A549 (cell line): ENCODE results near the gene YPEL4. TPM values are rescaled to one million over a fixed set of nuclear protein-coding genes. Genes with fewer than 3 reads are reported as not detected.

ENCODE experiments used
- ATAC-seq, 2 experiments: fragments of 200-7000 bp in 1 of 2; fragments of >200 bp in 1 of 2; cut with Nextera tagmentation in 1 of 2; cut with Tn5 transposase in 1 of 2; 3 replicates each; pipeline versions ENCODE4 v1.8.0 to v1.9.1; 2018 to 2020; ENCODE audit warnings: mild to moderate bottlenecking in 1 of 2, moderate library complexity in 1 of 2
- CTCF ChIA-PET: fragments of 300-600 bp; sonication (Branson Sonifier 250); formaldehyde crosslinking; extraction: SDS; loops from one replicate; lab custom pipeline; 2021; ENCODE audit warnings: antibody characterized with exemption, inconsistent platforms; lab: Yijun Ruan, JAX
- POLR2A ChIA-PET: fragments of 350-600 bp; formaldehyde crosslinking; extraction: SDS; loops from one replicate; lab custom pipeline; 2021; ENCODE audit warnings: antibody characterized with exemption, inconsistent platforms; lab: Yijun Ruan, JAX
- DNase-seq, 2 experiments: peaks; one replicate each; pipeline versions ENCODE4 v3.0.0 to v3.0.0-alpha.2; 2011 to 2016; ENCODE audit warnings: low read depth in 1 of 2, low spot score in 1 of 2
- FAIRE-seq: peaks from 2 replicates; lab custom pipeline; 2011; peaks lifted over from hg19 to GRCh38; lab: Jason Lieb, UNC
- H3K27ac ChIP-seq, 2 experiments: fragments of >200 bp; sonication (Bioruptor Twin); formaldehyde crosslinking; 3 replicates each; pipeline ENCODE4 v1.5.1; 2016 to 2017
- H3K4me1 ChIP-seq: fragments of >200 bp; sonication (Bioruptor Twin); formaldehyde crosslinking; 3 replicates; pipeline ENCODE4 v1.6.1; 2016
- H3K4me2 ChIP-seq: fragments of >200 bp; sonication (Bioruptor Twin); formaldehyde crosslinking; 3 replicates; pipeline ENCODE4 v1.6.1; 2016
- H3K4me3 ChIP-seq: fragments of >200 bp; sonication (Bioruptor Twin); formaldehyde crosslinking; 3 replicates; pipeline ENCODE4 v1.5.1; 2016
- H3K9me3 ChIP-seq: fragments of >200 bp; sonication (Bioruptor Twin); formaldehyde crosslinking; 3 replicates; pipeline ENCODE4 v1.6.1; 2016
- BHLHE40 ChIP-seq: IDR thresholded peaks from 2 replicates; pipeline ENCODE4 v1.6.1; 2012; ENCODE audit warnings: low read depth, low read length, inconsistent platforms
- CHD4 ChIP-seq: fragments of 200-600 bp; sonication (generic); IDR thresholded peaks from 2 replicates; pipeline ENCODE4 v1.6.1; 2016; ENCODE audit warnings: antibody characterized with exemption, mild to moderate bottlenecking, borderline replicate concordance
- EHMT2 ChIP-seq: fragments of 200-600 bp; sonication (generic); IDR thresholded peaks from 2 replicates; pipeline ENCODE4 v1.6.1; 2016; ENCODE audit warnings: antibody characterized with exemption, low read depth, mild to moderate bottlenecking, moderate library complexity
- FOSB ChIP-seq: fragments of 250-450 bp; sonication (Bioruptor Pico); IDR thresholded peaks from 2 replicates; pipeline ENCODE4 v1.5.0; 2020; ENCODE audit warnings: mild to moderate bottlenecking, moderate library complexity
- FOXS1 ChIP-seq: fragments of 250-450 bp; sonication (Bioruptor Pico); IDR thresholded peaks from 2 replicates; pipeline ENCODE4 v1.5.0; 2020; ENCODE audit warnings: mild to moderate bottlenecking, moderate library complexity
- HOXA7 ChIP-seq: fragments of 250-450 bp; sonication (Bioruptor Pico); IDR thresholded peaks from 2 replicates; pipeline ENCODE4 v1.5.0; 2020; ENCODE audit warnings: mild to moderate bottlenecking, moderate library complexity
- HOXB13 ChIP-seq: fragments of 250-450 bp; sonication (Bioruptor Pico); IDR thresholded peaks from 2 replicates; pipeline ENCODE4 v1.5.0; 2020; ENCODE audit warnings: low read depth, mild to moderate bottlenecking, moderate library complexity
- HOXB5 ChIP-seq: fragments of 250-450 bp; sonication (Bioruptor Pico); IDR thresholded peaks from 2 replicates; pipeline ENCODE4 v1.5.0; 2020; ENCODE audit warnings: mild to moderate bottlenecking, moderate library complexity
- MYC ChIP-seq: IDR thresholded peaks from 2 replicates; pipeline ENCODE4 v1.6.1; 2012; ENCODE audit warnings: mild to moderate bottlenecking, inconsistent platforms, low read length, improper control_type of control experiment, borderline replicate concordance
- NFE2L2 ChIP-seq: fragments of 150-350 bp; conservative IDR thresholded peaks from 2 replicates; pipeline ENCODE4 v1.6.1; 2014; ENCODE audit warnings: low read length
- NPAS2 ChIP-seq: fragments of 250-450 bp; sonication (Bioruptor Pico); IDR thresholded peaks from 2 replicates; pipeline ENCODE4 v1.8.0; 2022; ENCODE audit warnings: mild to moderate bottlenecking, moderate library complexity, borderline replicate concordance
- POLR2AphosphoS2 ChIP-seq: conservative IDR thresholded peaks from 2 replicates; pipeline ENCODE4 v1.6.1; 2012; ENCODE audit warnings: low read length, improper control_type of control experiment, inconsistent platforms
- ZC3H11A ChIP-seq: fragments of 450-650 bp; IDR thresholded peaks from 2 replicates; pipeline ENCODE4 v1.6.1; 2014; ENCODE audit warnings: antibody characterized with exemption, mild to moderate bottlenecking
- ZSCAN20 ChIP-seq: fragments of 250-450 bp; sonication (Bioruptor Pico); IDR thresholded peaks from 2 replicates; pipeline ENCODE4 v1.8.0; 2022; ENCODE audit warnings: mild to moderate bottlenecking, moderate library complexity
- WGBS: methylation state at CpG from one replicate; pipeline ENCODE4 v1.1.6; 2017; ENCODE audit errors: missing lambda C conversion rate; 5-methylcytosine and 5-hydroxymethylcytosine counted together
- polyA plus RNA-seq, 4 experiments: library from polyadenylated mRNA; depleted of rRNA in 3 of 4; stranded (reverse); fragments of >200 nt; fragmentation: RNase III in 1 of 4; extraction: RNeasy Plus Mini Kit Qiagen cat#74134 plus additional on column Dnase treatment in 1 of 4; gene quantifications; 2 replicates in 3 of 4; 3 replicates in 1 of 4; pipeline ENCODE4 v1.2.3, GENCODE V29; 2011 to 2017
- TF ChIP-seq, protein P1 (sequence below): fragments of 250-450 bp; sonication (Bioruptor Pico); IDR thresholded peaks from 2 replicates; pipeline ENCODE4 v1.5.0; 2021; ENCODE audit warnings: mild to moderate bottlenecking, moderate library complexity, borderline replicate concordance
- TF ChIP-seq, protein P2 (sequence below): fragments of >200 bp; sonication (Bioruptor Twin); formaldehyde crosslinking; IDR thresholded peaks from 3 replicates; pipeline ENCODE4 v1.6.1; 2016
- TF ChIP-seq, protein P3 (sequence below): IDR thresholded peaks from 2 replicates; pipeline ENCODE4 v1.6.1; 2012; ENCODE audit warnings: low read depth, borderline replicate concordance
- TF ChIP-seq, protein P4 (sequence below): IDR thresholded peaks from 2 replicates; pipeline ENCODE4 v1.6.1; 2012
- TF ChIP-seq, protein P5 (sequence below): IDR thresholded peaks from 2 replicates; pipeline ENCODE4 v1.6.1; 2012
- TF ChIP-seq, protein P6 (sequence below): fragments of >200 bp; sonication (Bioruptor Twin); formaldehyde crosslinking; IDR thresholded peaks from 2 replicates; pipeline ENCODE4 v1.6.1; 2016

YPEL4 gene
- polyA plus RNA-seq, 2 of the 4 experiments (the other 2 are of a cell fraction), result 0.04 to 0.06 TPM

DNA sequence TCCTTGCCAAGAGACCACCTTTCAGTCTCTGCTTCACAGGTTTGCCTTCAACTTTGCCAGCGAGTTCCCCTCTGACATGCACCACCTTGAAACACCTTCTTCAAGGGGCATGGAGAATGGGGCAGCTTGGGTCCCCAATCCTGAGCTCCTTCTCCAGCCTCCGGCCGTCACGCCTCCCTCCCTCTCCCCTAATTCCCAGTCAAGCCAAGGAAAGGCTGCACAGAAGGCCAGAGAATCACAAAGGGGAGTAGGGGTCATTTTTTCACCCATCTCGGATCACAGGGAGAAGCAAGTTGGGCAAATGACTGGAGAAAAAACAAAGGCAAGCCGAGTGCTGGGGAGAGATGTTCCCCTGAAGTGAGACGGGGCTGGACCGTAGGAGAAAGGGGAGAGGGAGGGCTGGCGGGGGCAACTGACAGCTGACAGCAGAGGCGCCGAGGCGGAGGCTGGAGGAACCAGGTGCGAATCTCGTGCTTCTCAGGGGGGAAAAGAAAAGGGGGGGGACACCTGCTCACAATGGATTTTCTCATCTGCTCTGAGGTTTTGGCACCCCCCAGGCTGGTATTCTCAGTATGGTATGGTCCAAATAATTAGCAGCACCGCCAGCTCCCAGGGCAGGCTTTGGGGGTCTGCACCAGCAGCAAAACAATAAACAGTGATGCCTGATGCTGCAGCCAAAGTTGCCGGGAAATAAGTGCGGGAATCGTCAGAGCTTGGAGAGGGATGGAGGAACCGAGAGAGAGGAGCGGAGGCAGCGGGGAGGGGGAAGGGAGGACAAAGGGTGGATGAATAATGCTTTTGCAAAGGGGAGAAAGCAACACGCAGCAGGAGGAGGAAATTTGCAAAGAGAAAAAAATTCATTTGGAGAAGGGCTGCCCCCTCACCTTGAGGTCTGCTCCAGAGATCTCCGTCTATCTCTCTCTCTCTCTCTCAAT lies 644 bp downstream of the YPEL4 start (continued):
- TF ChIP-seq, protein P1, sequence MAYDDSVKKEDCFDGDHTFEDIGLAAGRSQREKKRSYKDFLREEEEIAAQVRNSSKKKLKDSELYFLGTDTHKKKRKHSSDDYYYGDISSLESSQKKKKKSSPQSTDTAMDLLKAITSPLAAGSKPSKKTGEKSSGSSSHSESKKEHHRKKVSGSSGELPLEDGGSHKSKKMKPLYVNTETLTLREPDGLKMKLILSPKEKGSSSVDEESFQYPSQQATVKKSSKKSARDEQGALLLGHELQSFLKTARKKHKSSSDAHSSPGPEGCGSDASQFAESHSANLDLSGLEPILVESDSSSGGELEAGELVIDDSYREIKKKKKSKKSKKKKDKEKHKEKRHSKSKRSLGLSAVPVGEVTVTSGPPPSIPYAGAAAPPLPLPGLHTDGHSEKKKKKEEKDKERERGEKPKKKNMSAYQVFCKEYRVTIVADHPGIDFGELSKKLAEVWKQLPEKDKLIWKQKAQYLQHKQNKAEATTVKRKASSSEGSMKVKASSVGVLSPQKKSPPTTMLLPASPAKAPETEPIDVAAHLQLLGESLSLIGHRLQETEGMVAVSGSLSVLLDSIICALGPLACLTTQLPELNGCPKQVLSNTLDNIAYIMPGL (CRISPR knock-in tag), result no peak
- TF ChIP-seq, protein P2, sequence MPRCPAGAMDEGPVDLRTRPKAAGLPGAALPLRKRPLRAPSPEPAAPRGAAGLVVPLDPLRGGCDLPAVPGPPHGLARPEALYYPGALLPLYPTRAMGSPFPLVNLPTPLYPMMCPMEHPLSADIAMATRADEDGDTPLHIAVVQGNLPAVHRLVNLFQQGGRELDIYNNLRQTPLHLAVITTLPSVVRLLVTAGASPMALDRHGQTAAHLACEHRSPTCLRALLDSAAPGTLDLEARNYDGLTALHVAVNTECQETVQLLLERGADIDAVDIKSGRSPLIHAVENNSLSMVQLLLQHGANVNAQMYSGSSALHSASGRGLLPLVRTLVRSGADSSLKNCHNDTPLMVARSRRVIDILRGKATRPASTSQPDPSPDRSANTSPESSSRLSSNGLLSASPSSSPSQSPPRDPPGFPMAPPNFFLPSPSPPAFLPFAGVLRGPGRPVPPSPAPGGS, result no peak
- TF ChIP-seq, protein P3, sequence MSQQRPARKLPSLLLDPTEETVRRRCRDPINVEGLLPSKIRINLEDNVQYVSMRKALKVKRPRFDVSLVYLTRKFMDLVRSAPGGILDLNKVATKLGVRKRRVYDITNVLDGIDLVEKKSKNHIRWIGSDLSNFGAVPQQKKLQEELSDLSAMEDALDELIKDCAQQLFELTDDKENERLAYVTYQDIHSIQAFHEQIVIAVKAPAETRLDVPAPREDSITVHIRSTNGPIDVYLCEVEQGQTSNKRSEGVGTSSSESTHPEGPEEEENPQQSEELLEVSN, result no peak
- TF ChIP-seq HOXA7 (CRISPR knock-in tag) (no peak), FOXS1 (no peak), FOSB (CRISPR knock-in tag) (no peak), POLR2AphosphoS2 (no peak)
- TF ChIP-seq, protein P4, sequence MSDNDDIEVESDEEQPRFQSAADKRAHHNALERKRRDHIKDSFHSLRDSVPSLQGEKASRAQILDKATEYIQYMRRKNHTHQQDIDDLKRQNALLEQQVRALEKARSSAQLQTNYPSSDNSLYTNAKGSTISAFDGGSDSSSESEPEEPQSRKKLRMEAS, result no peak
- TF ChIP-seq, protein P5, sequence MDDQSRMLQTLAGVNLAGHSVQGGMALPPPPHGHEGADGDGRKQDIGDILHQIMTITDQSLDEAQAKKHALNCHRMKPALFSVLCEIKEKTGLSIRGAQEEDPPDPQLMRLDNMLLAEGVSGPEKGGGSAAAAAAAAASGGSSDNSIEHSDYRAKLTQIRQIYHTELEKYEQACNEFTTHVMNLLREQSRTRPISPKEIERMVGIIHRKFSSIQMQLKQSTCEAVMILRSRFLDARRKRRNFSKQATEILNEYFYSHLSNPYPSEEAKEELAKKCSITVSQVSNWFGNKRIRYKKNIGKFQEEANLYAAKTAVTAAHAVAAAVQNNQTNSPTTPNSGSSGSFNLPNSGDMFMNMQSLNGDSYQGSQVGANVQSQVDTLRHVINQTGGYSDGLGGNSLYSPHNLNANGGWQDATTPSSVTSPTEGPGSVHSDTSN, result peak; percentile 67; the same call in 1 of the 2 replicates
- TF ChIP-seq, all 56 proteins: peak for 4

DNA sequence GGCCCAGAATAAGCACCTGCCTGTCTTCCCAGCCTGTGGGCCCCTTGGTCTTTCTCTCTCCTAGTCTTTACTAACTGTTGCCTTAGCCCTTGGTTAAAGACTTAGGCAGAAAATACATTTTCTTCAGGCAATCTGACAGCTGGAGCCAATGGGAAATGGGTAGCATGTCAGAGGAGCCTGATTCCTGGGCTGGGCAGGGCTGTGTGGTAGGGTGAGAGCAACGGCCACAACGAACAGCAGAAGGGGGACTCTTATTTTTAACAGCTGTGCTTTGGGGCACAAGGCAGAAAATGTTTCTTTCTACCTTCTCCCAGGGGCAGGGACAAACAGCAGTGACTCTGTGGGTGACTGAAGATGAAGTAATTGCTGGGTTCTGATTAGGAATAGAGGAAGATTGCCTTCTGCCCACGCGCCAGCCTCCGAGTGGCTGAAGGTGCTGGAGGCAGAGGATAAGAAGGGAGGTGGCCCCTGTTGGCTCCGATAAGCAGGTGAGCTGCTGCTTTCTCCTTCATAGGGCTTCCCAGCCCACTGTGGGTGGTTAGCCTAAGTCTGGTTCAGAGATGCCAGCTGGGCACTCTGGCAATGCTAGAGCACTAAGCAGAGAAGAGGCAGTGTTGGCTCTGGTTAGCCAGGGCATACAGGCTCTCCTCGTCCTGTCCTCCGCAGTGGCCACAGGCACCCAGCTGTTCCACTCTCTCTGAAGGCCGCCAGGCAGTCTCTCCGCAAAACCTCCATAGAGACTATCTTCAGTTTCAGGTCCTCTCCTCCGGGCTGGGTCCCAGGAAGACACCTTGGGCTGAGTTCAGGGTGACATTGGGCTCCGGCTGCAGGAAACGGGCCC lies 1.5 kb downstream of the YPEL4 start:
- peak; percentile 19 to 39; a peak in 3 of 6 replicates for ATAC-seq
- POLR2A ChIA-PET, result interaction anchor here (0.5 kb wide), 1 partner anchor 52 kb away, joined by 3 read pairs; no protein-coding TSS in a partner anchor
- peak overlapping the region in 1 of 2 experiments; percentile 4; a peak in 1 of 6 replicates for H3K27ac ChIP-seq
- H3K4me1 ChIP-seq, result peaks cover 24% of the 10 kb centered on the region
- TF ChIP-seq, protein P6, sequence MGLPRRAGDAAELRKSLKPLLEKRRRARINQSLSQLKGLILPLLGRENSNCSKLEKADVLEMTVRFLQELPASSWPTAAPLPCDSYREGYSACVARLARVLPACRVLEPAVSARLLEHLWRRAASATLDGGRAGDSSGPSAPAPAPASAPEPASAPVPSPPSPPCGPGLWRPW, result no peak
- TF ChIP-seq HOXB5 (CRISPR knock-in tag) (no peak), BHLHE40 (no peak), NPAS2 (CRISPR knock-in tag) (no peak), ZC3H11A (no peak), NFE2L2 (no peak), HOXA7 (CRISPR knock-in tag) (no peak), ZSCAN20 (no peak), EHMT2 (no peak), HOXB13 (CRISPR knock-in tag) (no peak), CHD4 (no peak), MYC (no peak)
- FAIRE-seq, result no peak
- no peak for DNase-seq
- H3K4me2 ChIP-seq, result peak overlapping the region; percentile 84
- H3K9me3 ChIP-seq, result no peaks in the 10 kb centered on the region
- CTCF ChIA-PET, result interaction anchor here (1.0 to 11.7 kb wide), 4 partner anchors 77 to 305 kb away, joined by 3 to 318 read pairs (median 7); partner anchors contain the start of gene UBE2L6
- 53% methylated on average over 13 of the region's 13 CpGs for WGBS
- H3K4me3 ChIP-seq, result no peak overlapping the region
